Neural crest cell (in vitro differentiated cells): ENCODE results near the gene DDX42. TPM values are rescaled to one million over a fixed set of nuclear protein-coding genes. Genes with fewer than 3 reads are reported as not detected.

Experiments used
- DNase-seq: peaks from one replicate; pipeline ENCODE4 v3.0.0; 2021; ENCODE audit warnings: low read depth, mixed read lengths, low spot score
- H3K27ac Mint-ChIP-seq: one replicate; pipeline ENCODE4 v1.8.0; 2021; ENCODE audit warnings: mild to moderate bottlenecking, mixed read lengths; ENCODE audit not compliant: unreplicated experiment
- H3K27me3 Mint-ChIP-seq: 2 replicates; pipeline ENCODE4 v1.8.0; 2021; ENCODE audit warnings: low read depth, mild to moderate bottlenecking, mixed read lengths
- H3K36me3 Mint-ChIP-seq: 2 replicates; pipeline ENCODE4 v1.8.0; 2021; ENCODE audit warnings: low read depth, mild to moderate bottlenecking, mixed read lengths
- H3K4me1 Mint-ChIP-seq: 2 replicates; pipeline ENCODE4 v1.8.0; 2021; ENCODE audit warnings: mixed read lengths
- H3K4me3 Mint-ChIP-seq: one replicate; pipeline ENCODE4 v1.8.0; 2021; ENCODE audit warnings: mild to moderate bottlenecking, mixed read lengths
- H3K9me3 Mint-ChIP-seq: 2 replicates; pipeline ENCODE4 v1.8.0; 2021; ENCODE audit warnings: mixed read lengths
- CTCF ChIP-seq: fragments of 200-600 bp; sonication (generic); conservative IDR thresholded peaks from 2 replicates; pipeline ENCODE4 v1.5.0; 2021; ENCODE audit warnings: antibody characterized with exemption, mild to moderate bottlenecking
- total RNA-seq: library from RNA; stranded (reverse); gene quantifications from 2 replicates; pipeline ENCODE4 v1.2.1, GENCODE V29; 2021

The DDX42 gene
- total RNA-seq, 1 donor from 2014 or later, result 160 TPM

GRCh38 chr17:63823659-63824331, 49.8 kb downstream of the DDX42 start:
- H3K4me3 Mint-ChIP-seq, result peak overlapping the region; percentile 76
- peaks cover 3% of the 10 kb centered on the region for H3K27me3 Mint-ChIP-seq
- H3K9me3 Mint-ChIP-seq, result no peaks in the 10 kb centered on the region
- H3K27ac Mint-ChIP-seq, result no peak overlapping the region
- H3K36me3 Mint-ChIP-seq, result peaks cover 35% of the 10 kb centered on the region
- no peak for DNase-seq
- H3K4me1 Mint-ChIP-seq, result peaks cover 28% of the 10 kb centered on the region
- no peak for TF ChIP-seq CTCF

- Mint-ChIP-seq H3K9me3 (no peaks in the 10 kb centered on the region), H3K27me3 (peaks cover 3% of the 10 kb centered on the region), H3K4me1 (peaks cover 33% of the 10 kb centered on the region), H3K36me3 (peaks cover 31% of the 10 kb centered on the region), H3K27ac (no peak overlapping the region), H3K4me3 (peak overlapping the region; percentile 76)
- no peak for DNase-seq
- TF ChIP-seq CTCF, result no peak
Measured at GRCh38 chr17:63824362-63824761, 50.4 kb downstream of the DDX42 start.

- no peaks in the 10 kb centered on the region for H3K9me3 Mint-ChIP-seq
- TF ChIP-seq CTCF, result no peak
- no peak for DNase-seq
- peaks cover 39% of the 10 kb centered on the region for H3K4me1 Mint-ChIP-seq
- peaks cover 3% of the 10 kb centered on the region for H3K27me3 Mint-ChIP-seq
- H3K4me3 Mint-ChIP-seq, result peak overlapping the region; percentile 99
- H3K27ac Mint-ChIP-seq, result peak overlapping the region; percentile 100
- peaks cover 42% of the 10 kb centered on the region for H3K36me3 Mint-ChIP-seq
Measured at GRCh38 chr17:63826468-63827001, 52.6 kb downstream of the DDX42 start.

- peak; percentile 90 for DNase-seq
- Mint-ChIP-seq H3K27me3 (peaks cover 3% of the 10 kb centered on the region), H3K4me3 (peak within 1 kb of the TSS; percentile 99), H3K27ac (peak within 1 kb of the TSS; percentile 100), H3K36me3 (peaks cover 41% of the 10 kb centered on the region), H3K4me1 (peaks cover 39% of the 10 kb centered on the region), H3K9me3 (no peaks in the 10 kb centered on the region)
- TF ChIP-seq CTCF, result peak; percentile 62
Measured at GRCh38 chr17:63827002-63827800, 53.2 kb downstream of the DDX42 start, which contains the start of the genes FTSJ3 and PSMC5. Gene FTSJ3 (minus strand): TSS chr17:63827663. CDS start chr17:63826902, 761 bp downstream. Gene PSMC5 (plus strand): TSS chr17:63827431. CDS start chr17:63827491, 60 bp downstream.

- no peak for DNase-seq
- H3K4me1 Mint-ChIP-seq, result peaks cover 39% of the 10 kb centered on the region
- no peaks in the 10 kb centered on the region for H3K9me3 Mint-ChIP-seq
- peaks cover 3% of the 10 kb centered on the region for H3K27me3 Mint-ChIP-seq
- peaks cover 41% of the 10 kb centered on the region for H3K36me3 Mint-ChIP-seq
- peak overlapping the region; percentile 99 for H3K4me3 Mint-ChIP-seq
- TF ChIP-seq CTCF, result no peak
- H3K27ac Mint-ChIP-seq, result peak overlapping the region; percentile 100
Measured at GRCh38 chr17:63827801-63828221, 53.8 kb downstream of the DDX42 start.
